CD4-positive, alpha-beta T cell (primary cell): ENCODE results near the gene TFAP2E. TPM values are rescaled to one million over a fixed set of nuclear protein-coding genes. Genes with fewer than 3 reads are reported as not detected.

Experiments
- ATAC-seq: fragments of 200-7000 bp; cut with Tn5 transposase; one replicate; pipeline ENCODE4 v1.10.0; 2022; ENCODE audit warnings: mild to moderate bottlenecking; ENCODE audit not compliant: poor library complexity
- CTCF ChIA-PET: fragments of 350-600 bp; sonication (Branson Sonifier 250); formaldehyde crosslinking; loops from one replicate; lab custom pipeline; 2021; ENCODE audit warnings: antibody characterized with exemption, inconsistent platforms; lab: Charles Lee
- POLR2A ChIA-PET: fragments of 350-600 bp; sonication (Branson Sonifier 250); formaldehyde crosslinking; loops from one replicate; lab custom pipeline; 2021; ENCODE audit warnings: antibody characterized with exemption, inconsistent platforms; lab: Charles Lee
- DNase-seq, 14 experiments: peaks; one replicate each; pipeline ENCODE4 v3.0.0-alpha.2; 2013 to 2020; ENCODE audit warnings: mixed read lengths in 2 of 14
- H3K27ac ChIP-seq, 2 donors: one replicate each; pipeline versions ENCODE4 v1.5.1 to v1.7.0; 2013; ENCODE audit warnings: low read length in 2 of 2, low read depth in 1 of 2, mild to moderate bottlenecking in 1 of 2
- H3K27me3 ChIP-seq, 2 experiments: 1 replicate in 1 of 2; 2 replicates in 1 of 2; pipeline versions ENCODE4 v1.6.1 to v1.7.0; 2013; ENCODE audit warnings: low read length in 2 of 2, control low read depth in 1 of 2, mild to moderate bottlenecking in 1 of 2, moderate library complexity in 1 of 2; ENCODE audit not compliant: insufficient read depth in 2 of 2, control insufficient read depth in 1 of 2
- H3K36me3 ChIP-seq: one replicate; pipeline ENCODE4 v1.6.1; 2013; ENCODE audit warnings: low read length, control low read depth; ENCODE audit not compliant: insufficient read depth
- H3K4me1 ChIP-seq: one replicate; pipeline ENCODE4 v1.6.1; 2013; ENCODE audit warnings: low read length, control low read depth; ENCODE audit not compliant: insufficient read depth
- H3K4me3 ChIP-seq: one replicate; pipeline ENCODE4 v1.5.1; 2013; ENCODE audit warnings: mild to moderate bottlenecking, low read length, moderate library complexity
- H3K9me3 ChIP-seq, 2 experiments: 1 replicate in 1 of 2; 2 replicates in 1 of 2; pipeline versions ENCODE4 v1.6.1 to v1.7.0; 2013; ENCODE audit warnings: low read length in 2 of 2, mild to moderate bottlenecking in 2 of 2, control low read depth in 1 of 2, moderate library complexity in 1 of 2; ENCODE audit not compliant: control insufficient read depth in 1 of 2, insufficient read depth in 1 of 2
- H3K27ac Mint-ChIP-seq: one replicate; pipeline ENCODE4 v1.8.0; 2020; ENCODE audit warnings: mixed read lengths
- H3K27me3 Mint-ChIP-seq: one replicate; pipeline ENCODE4 v1.8.0; 2021; ENCODE audit warnings: mixed read lengths
- H3K36me3 Mint-ChIP-seq: one replicate; pipeline ENCODE4 v1.8.0; 2021; ENCODE audit warnings: low read depth, mixed read lengths
- H3K4me1 Mint-ChIP-seq: one replicate; pipeline ENCODE4 v1.8.0; 2021; ENCODE audit warnings: low read depth, mixed read lengths
- H3K4me3 Mint-ChIP-seq: one replicate; pipeline ENCODE4 v1.8.0; 2020; ENCODE audit warnings: mild to moderate bottlenecking, mixed read lengths
- H3K9me3 Mint-ChIP-seq: one replicate; pipeline ENCODE4 v1.8.0; 2020; ENCODE audit warnings: mixed read lengths
- CTCF ChIP-seq: fragments of 200-600 bp; IDR thresholded peaks from one replicate; pipeline ENCODE4 v1.8.0; 2022; ENCODE audit warnings: antibody characterized with exemption, mild to moderate bottlenecking
- intact Hi-C, 2 experiments: fragments of 100-400 bp; cut with DNase I in 1 of 2; cut with micrococcal nuclease in 1 of 2; formaldehyde crosslinking; loops; one replicate each; pipeline versions ENCODE4 v1.15.1 to v1.9.0; 2023 to 2025; cut with DNase I, micrococcal nuclease
- total RNA-seq, 174 experiments: library from RNA in 2 of 174; stranded (reverse) in 2 of 174; gene quantifications; one replicate each; pipeline ENCODE4 v1.2.3 and lab custom pipeline; 2021 to 2026

Gene TFAP2E
- total RNA-seq, 2 experiments from 2014 or later: 3.0 to 3.8 TPM

GRCh38 chr1:35622510-35623178 is 49.5 kb downstream of the TFAP2E start:
- Mint-ChIP-seq H3K9me3 (no peaks in the 10 kb centered on the region), H3K4me1 (peaks cover 12% of the 10 kb centered on the region), H3K4me3 (no peak overlapping the region), H3K27me3 (no peaks in the 10 kb centered on the region), H3K36me3 (peaks cover 69% of the 10 kb centered on the region), H3K27ac (no peak overlapping the region)
- POLR2A ChIA-PET: no interaction called here
- no peak overlapping the region for H3K27ac ChIP-seq
- no peak for ATAC-seq
- H3K27me3 ChIP-seq: no peaks in the 10 kb centered on the region
- no peak for TF ChIP-seq CTCF
- no peak for DNase-seq
- peaks cover 41% of the 10 kb centered on the region for H3K36me3 ChIP-seq
- CTCF ChIA-PET: interaction anchor here (0.6 to 0.7 kb wide), 3 partner anchors 8 to 1834 kb away, joined by 3 to 5 read pairs (median 3); no protein-coding TSS in a partner anchor
- H3K9me3 ChIP-seq: no peaks in the 10 kb centered on the region
- no peak overlapping the region for H3K4me3 ChIP-seq
- intact Hi-C loops: no loop called here
- H3K4me1 ChIP-seq: no peaks in the 10 kb centered on the region

GRCh38 chr1:35623832-35624231 is 50.7 kb downstream of the TFAP2E start:
- DNase-seq: no peak
- Histone ChIP-seq H3K4me3 (no peak overlapping the region), H3K27ac (no peak overlapping the region), H3K9me3 (no peaks in the 10 kb centered on the region), H3K36me3 (peaks cover 37% of the 10 kb centered on the region), H3K4me1 (no peaks in the 10 kb centered on the region), H3K27me3 (no peaks in the 10 kb centered on the region)
- Mint-ChIP-seq H3K36me3 (peaks cover 69% of the 10 kb centered on the region), H3K4me3 (no peak overlapping the region), H3K4me1 (peaks cover 14% of the 10 kb centered on the region), H3K27me3 (no peaks in the 10 kb centered on the region), H3K27ac (no peak overlapping the region), H3K9me3 (no peaks in the 10 kb centered on the region)
- no peak for ATAC-seq
- ChIA-PET CTCF (no interaction called here), POLR2A (no interaction called here)
- TF ChIP-seq CTCF: no peak
- intact Hi-C loops: no loop called here

- H3K4me3 Mint-ChIP-seq: no peak overlapping the region
- H3K9me3 Mint-ChIP-seq: no peaks in the 10 kb centered on the region
- intact Hi-C loops: no loop called here
- H3K27ac Mint-ChIP-seq: no peak overlapping the region
- Histone ChIP-seq H3K4me1 (no peaks in the 10 kb centered on the region), H3K36me3 (peaks cover 56% of the 10 kb centered on the region), H3K4me3 (no peak overlapping the region), H3K27ac (no peak overlapping the region), H3K9me3 (no peaks in the 10 kb centered on the region), H3K27me3 (no peaks in the 10 kb centered on the region)
- H3K4me1 Mint-ChIP-seq: peaks cover 27% of the 10 kb centered on the region
- no peak for DNase-seq
- ChIA-PET CTCF (no interaction called here), POLR2A (no interaction called here)
- no peaks in the 10 kb centered on the region for H3K27me3 Mint-ChIP-seq
- no peak for TF ChIP-seq CTCF
- ATAC-seq: no peak
- H3K36me3 Mint-ChIP-seq: peaks cover 78% of the 10 kb centered on the region
Measured at GRCh38 chr1:35629051-35629450, 55.9 kb downstream of the TFAP2E start.
